Measurements from ENCODE around the gene PI3.

PI3 gene

GRCh38 chr20:45218124-45218523 is 43.4 kb downstream of the PI3 start:
- Histone ChIP-seq H3K36me3 (no peaks in the 10 kb centered on the region), H3K9me3 (no peaks in the 10 kb centered on the region), H4K20me1 (no peaks in the 10 kb centered on the region)

GRCh38 chr20:45218636-45219035 is 43.9 kb downstream of the PI3 start:
- H3K4me2 ChIP-seq = no peak overlapping the region
- no peaks in the 10 kb centered on the region for H3K4me1 ChIP-seq
- no peak overlapping the region for H3K27ac ChIP-seq

More at GRCh38 chr20:45218124-45218523, 43.4 kb downstream of the PI3 start:
- Histone ChIP-seq H3K4me2 (no peak overlapping the region), H3K4me3 (no peak overlapping the region), H3K27me3 (no peaks in the 10 kb centered on the region), H3K4me1 (no peaks in the 10 kb centered on the region), H3K27ac (no peak overlapping the region), H3K9ac (no peak overlapping the region)
- TF ChIP-seq Cebpa-rat (IDR thresholded peaks at IDR 0.05) = no peak

GRCh38 chr20:45221076-45221475 is 46.4 kb downstream of the PI3 start, which contains the start of gene SEMG2:
Gene SEMG2 (plus strand): TSS chr20:45221373. CDS start chr20:45221390, 17 bp downstream.
- TF ChIP-seq Cebpa-rat (IDR thresholded peaks at IDR 0.05) = no peak
- Histone ChIP-seq H3K9ac (no peak within 1 kb of the TSS), H3K27me3 (no peaks in the 10 kb centered on the region), H3K9me3 (no peaks in the 10 kb centered on the region), H3K27ac (no peak within 1 kb of the TSS), H3K36me3 (no peaks in the 10 kb centered on the region), H3K4me3 (no peak within 1 kb of the TSS), H3K4me1 (no peaks in the 10 kb centered on the region), H3K4me2 (no peak within 1 kb of the TSS), H4K20me1 (no peaks in the 10 kb centered on the region)

More at GRCh38 chr20:45218636-45219035, 43.9 kb downstream of the PI3 start:
- H3K27me3 ChIP-seq = no peaks in the 10 kb centered on the region
- H3K9ac ChIP-seq = no peak overlapping the region
- no peak for TF ChIP-seq Cebpa-rat (IDR thresholded peaks at IDR 0.05)
- H4K20me1 ChIP-seq = no peaks in the 10 kb centered on the region
- no peak overlapping the region for H3K4me3 ChIP-seq
- H3K36me3 ChIP-seq = no peaks in the 10 kb centered on the region
- no peaks in the 10 kb centered on the region for H3K9me3 ChIP-seq

GRCh38 chr20:45223136-45223535 is 48.4 kb downstream of the PI3 start:
- no peak overlapping the region for H3K4me2 ChIP-seq
- H3K9ac ChIP-seq = no peak overlapping the region
- no peaks in the 10 kb centered on the region for H3K27me3 ChIP-seq
- no peaks in the 10 kb centered on the region for H3K36me3 ChIP-seq
- H4K20me1 ChIP-seq = no peaks in the 10 kb centered on the region
- H3K4me1 ChIP-seq = no peaks in the 10 kb centered on the region
- TF ChIP-seq Cebpa-rat (IDR thresholded peaks at IDR 0.05) = no peak
- no peak overlapping the region for H3K27ac ChIP-seq
- no peak overlapping the region for H3K4me3 ChIP-seq
- no peaks in the 10 kb centered on the region for H3K9me3 ChIP-seq

Measured in BLaER1 (cell line).